D721Med (cell line): Measurements from ENCODE around the gene CLDN3.
"Not testable (repeated sequence)": the region's sequence is repeated elsewhere in the genome, so short reads cannot be mapped to it uniquely, and the experiment has no call there.

Experiments used
- DNase-seq: peaks from one replicate; pipeline ENCODE4 v3.0.0; 2011; ENCODE audit warnings: low spot score; ENCODE audit not compliant: insufficient read length
- FAIRE-seq: peaks from 2 replicates; lab custom pipeline; 2011; peaks lifted over from hg19 to GRCh38; lab: Jason Lieb, UNC
- TF ChIP-seq, protein P1 (sequence below): IDR thresholded peaks from 2 replicates; pipeline ENCODE4 v1.5.1; 2012; ENCODE audit warnings: mild to moderate bottlenecking, control low read depth; ENCODE audit not compliant: insufficient read depth; ENCODE audit errors: missing control alignments

CLDN3 gene

DNA sequence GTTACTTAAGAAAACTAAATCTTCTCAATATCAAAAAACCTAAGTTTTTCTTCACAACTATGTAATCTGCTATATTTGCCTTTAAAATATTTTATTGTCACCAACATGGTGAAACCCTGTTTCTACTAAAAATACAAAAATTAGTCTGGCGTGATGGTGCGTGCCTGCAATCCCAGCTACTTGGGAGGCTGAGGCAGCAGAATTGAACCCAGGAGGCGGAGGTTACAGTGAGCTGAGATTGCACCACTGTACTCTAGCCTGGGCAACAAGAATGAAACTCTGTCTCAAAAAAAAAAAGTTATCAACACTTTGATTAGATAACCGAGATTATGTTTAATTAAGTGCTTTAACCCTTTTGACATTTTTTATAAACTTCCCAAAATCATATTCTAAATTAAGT lies 32.4 kb upstream of the CLDN3 start:
- FAIRE-seq = no peak
- DNase-seq = no peak
- TF ChIP-seq, protein P1, sequence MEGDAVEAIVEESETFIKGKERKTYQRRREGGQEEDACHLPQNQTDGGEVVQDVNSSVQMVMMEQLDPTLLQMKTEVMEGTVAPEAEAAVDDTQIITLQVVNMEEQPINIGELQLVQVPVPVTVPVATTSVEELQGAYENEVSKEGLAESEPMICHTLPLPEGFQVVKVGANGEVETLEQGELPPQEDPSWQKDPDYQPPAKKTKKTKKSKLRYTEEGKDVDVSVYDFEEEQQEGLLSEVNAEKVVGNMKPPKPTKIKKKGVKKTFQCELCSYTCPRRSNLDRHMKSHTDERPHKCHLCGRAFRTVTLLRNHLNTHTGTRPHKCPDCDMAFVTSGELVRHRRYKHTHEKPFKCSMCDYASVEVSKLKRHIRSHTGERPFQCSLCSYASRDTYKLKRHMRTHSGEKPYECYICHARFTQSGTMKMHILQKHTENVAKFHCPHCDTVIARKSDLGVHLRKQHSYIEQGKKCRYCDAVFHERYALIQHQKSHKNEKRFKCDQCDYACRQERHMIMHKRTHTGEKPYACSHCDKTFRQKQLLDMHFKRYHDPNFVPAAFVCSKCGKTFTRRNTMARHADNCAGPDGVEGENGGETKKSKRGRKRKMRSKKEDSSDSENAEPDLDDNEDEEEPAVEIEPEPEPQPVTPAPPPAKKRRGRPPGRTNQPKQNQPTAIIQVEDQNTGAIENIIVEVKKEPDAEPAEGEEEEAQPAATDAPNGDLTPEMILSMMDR = no peak

DNA sequence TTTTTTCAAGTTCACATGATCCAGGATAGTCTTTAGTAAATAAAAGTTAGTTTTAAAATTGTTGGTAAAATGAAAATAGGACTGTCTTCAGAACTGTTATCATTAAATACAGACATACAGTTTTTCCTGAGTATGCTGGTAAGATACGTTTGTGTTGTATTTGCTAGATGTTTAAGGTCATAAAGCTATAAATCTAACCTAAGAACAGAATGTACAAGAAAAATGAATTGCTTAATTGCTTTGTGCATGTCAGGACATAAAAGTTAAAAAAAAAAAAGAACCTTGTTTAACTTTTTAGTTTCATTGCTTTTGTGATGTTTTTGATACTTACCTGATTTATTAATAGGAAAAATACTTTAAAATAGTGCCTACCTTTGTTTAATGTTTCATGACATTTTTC lies 31.5 kb upstream of the CLDN3 start:
- DNase-seq = no peak
- TF ChIP-seq, protein P1 = no peak
- no peak for FAIRE-seq

DNA sequence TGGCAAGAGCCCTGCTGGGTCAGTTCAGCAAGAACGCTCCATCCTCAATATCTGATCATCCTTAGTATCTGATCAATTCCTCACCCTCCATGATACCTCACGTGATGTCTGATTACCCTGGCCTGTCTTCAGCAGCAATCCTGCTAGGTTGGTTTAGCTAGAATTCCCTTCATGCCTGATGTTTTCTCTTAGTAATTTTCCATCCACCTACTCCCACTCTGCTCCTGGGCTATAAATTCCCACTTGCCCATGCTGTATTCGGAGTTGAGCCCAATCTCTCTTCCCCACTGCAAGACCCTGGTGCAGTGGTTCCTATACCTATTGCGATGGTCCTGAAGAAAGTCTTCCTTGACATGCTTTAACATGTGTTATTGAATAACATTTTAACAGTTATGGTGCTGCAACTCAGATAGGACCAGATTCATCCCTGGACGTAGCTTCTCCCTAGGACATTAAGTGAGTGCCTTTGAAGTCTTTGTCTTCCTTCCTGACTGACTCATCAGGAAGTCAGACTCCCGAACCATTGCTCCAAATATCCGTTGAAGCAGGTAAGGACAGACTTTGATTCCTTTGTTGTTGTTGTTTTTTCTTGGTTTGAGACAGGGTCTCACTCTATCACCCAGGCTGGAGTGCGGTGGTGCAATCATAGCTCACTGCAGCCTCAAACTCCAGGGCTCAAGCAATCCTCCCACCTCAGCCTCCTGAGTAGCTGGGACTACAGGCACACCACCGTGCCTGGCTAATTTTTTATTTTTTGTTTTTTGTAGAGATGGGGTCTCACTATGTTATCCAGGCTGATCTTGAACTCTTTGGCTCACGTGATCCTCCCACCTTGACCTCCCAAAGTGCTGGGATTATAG lies 29.4 kb upstream of the CLDN3 start:
- TF ChIP-seq, protein P1 = no peak
- DNase-seq (no peak), FAIRE-seq (no peak)

DNA sequence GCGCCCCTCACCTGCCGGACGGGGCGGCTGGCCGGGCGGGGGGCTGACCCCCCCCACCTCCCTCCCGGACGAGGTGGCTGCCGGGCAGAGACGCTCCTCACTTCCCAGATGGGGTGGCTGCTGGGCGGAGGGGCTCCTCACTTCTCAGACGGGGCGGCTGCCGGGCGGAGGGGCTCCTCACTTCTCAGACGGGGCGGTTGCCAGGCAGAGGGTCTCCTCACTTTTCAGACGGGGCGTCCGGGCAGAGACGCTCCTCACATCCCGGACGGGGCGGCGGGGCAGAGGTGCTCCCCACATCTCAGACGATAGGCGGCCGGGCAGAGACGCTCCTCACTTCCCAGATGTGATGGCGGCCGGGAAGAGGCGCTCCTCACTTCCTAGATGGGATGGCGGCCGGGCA lies 27.1 kb upstream of the CLDN3 start:
- not testable (repeated sequence) for FAIRE-seq, DNase-seq

DNA sequence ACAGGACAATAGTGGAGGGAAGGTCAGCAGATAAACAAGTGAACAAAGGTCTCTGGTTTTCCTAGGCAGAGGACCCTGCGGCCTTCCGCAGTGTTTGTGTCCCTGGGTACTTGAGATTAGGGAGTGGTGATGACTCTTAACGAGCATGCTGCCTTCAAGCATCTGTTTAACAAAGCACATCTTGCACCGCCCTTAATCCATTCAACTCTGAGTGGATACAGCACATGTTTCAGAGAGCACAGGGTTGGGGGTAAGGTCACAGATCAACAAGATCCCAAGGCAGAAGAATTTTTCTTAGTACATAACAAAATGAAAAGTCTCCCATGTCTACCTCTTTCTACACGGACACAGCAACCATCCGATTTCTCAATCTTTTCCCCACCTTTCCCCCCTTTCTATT lies 26.6 kb upstream of the CLDN3 start:
- DNase-seq, FAIRE-seq: not testable (repeated sequence)

DNA sequence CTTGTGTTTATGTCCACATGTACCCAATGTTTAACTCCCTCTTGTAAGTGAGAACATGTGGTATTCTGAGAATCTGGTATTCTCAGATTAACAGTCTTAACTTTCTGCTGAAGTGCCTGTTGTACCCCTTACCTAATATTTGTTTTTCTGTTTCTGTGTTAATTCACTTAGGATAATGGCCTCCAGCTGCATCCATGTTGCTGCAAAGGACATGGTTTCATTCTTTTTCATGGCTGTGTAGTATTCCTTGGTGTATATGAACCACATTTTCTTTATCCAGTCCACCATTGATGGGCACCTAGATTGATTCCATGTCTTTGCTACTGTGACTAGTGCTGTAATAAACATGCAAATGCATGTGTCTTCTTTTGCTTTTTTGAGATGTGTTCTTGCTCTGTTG lies 25.1 kb upstream of the CLDN3 start:
- not testable (repeated sequence) for FAIRE-seq, DNase-seq

DNA sequence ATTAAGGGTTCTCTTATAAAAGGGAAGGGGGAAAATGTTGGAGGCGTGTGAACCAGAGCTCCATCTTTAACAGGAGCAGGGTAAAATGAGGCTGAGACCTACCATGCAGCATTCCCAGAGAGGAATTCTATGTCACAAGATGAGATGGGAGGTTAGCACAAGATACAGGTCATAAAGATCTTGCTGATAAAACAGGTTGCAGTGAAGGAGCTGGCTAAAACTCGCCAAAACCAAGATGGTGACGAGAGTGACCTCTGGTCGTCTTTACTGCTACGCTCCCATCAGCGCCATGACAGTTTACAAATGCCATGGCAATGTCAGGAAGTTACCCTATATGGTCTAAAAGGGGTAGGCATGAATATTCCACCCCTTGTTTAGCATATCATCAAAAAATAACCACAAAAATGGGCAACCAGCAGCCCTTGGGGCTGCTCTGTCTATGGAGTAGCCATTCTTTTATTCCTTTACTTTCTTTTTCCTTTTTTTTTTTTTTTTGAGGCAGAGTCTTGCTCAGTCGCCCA lies 21.2 kb upstream of the CLDN3 start:
- not testable (repeated sequence) for FAIRE-seq, DNase-seq

DNA sequence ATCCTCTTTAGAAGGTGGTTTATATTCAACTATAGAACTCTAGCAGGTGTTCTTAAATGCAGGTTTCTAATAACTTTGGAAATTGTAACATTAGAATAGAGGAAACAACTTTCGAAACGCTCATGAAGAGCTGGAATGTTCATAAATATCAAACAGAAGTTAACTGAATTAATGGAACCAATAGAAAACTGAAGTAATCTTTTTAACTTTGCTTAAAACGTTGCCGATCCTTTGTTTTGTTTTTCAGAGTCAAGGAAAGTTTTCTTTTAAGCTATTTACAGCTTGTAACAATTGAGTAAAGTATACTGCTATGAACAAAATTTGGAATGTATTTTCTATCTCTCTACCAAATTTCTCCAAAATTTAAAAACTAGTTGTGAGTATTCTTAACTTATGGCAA lies 19.0 kb upstream of the CLDN3 start:
- DNase-seq = no peak

DNA sequence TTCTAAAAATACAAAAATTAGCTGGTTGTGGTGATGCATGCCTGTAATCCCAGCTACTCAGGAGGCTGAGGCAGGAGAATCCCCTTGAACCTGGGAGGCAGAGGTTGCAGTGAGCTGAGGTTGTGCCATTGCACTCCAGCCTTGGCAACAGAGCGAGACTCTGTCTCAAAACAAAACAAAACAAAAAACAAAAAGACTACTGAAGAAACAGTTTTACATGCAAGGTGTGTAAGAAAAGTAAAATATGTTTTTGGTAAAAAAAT lies 17.6 kb upstream of the CLDN3 start:
- not testable (repeated sequence) for FAIRE-seq, DNase-seq

More for the DNA sequence above, 19.0 kb upstream of the CLDN3 start:
- no peak for FAIRE-seq
- TF ChIP-seq, protein P1 = no peak

DNA sequence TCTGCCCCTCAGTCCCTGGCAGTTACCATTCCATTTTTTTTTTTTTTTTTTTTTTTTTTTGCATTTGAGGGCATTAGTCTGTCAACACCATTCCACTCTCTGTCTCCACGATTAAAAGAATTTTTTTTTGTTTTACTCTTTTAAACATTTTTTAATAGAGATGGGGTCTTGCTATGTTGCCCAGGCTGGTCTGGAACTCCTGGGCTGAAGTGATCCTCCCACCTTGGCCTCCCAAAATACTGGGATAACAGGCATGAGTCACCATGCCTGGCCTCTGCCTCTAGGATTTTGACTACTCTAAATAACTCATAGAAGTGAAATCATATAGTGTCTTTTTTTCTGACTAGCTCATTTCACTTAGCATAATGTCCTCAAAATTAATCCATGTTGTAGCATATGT lies 16.5 kb upstream of the CLDN3 start:
- TF ChIP-seq, protein P1 = no peak
- no peak for DNase-seq

More for the DNA sequence above, 16.5 kb upstream of the CLDN3 start:
- FAIRE-seq = no peak
